OCI-LY1 (cell line): Measurements from ENCODE around the gene CPLX1.

Source experiments
- H2AFZ ChIP-seq: fragments of 200-600 bp; sonication (generic), shearing (Covaris generic); 2 replicates; pipeline ENCODE4 v1.6.0; 2014; ENCODE audit warnings: antibody characterized with exemption, mild to moderate bottlenecking, low read length
- H3F3A ChIP-seq: fragments of 200-600 bp; sonication (generic), shearing (Covaris generic); 2 replicates; pipeline ENCODE4 v1.6.0; 2014; ENCODE audit warnings: mild to moderate bottlenecking, antibody characterized with exemption, low read length, moderate library complexity; ENCODE audit not compliant: insufficient read depth
- H3K27ac ChIP-seq: fragments of 200-600 bp; sonication (generic); 2 replicates; pipeline ENCODE4 v1.5.1; 2014; ENCODE audit warnings: low read length, mixed run types, mild to moderate bottlenecking, low read depth; ENCODE audit not compliant: poor library complexity, severe bottlenecking
- H3K27me3 ChIP-seq: fragments of 200-600 bp; sonication (generic); 2 replicates; pipeline ENCODE4 v1.6.0; 2014; ENCODE audit warnings: antibody characterized with exemption, mild to moderate bottlenecking, low read length, moderate library complexity; ENCODE audit not compliant: insufficient read depth
- H3K36me3 ChIP-seq: fragments of 200-600 bp; sonication (generic); 2 replicates; pipeline ENCODE4 v1.6.1; 2014; ENCODE audit warnings: mild to moderate bottlenecking, antibody characterized with exemption, low read length, moderate library complexity, mixed read lengths; ENCODE audit not compliant: insufficient read depth
- H3K4me1 ChIP-seq: fragments of 200-600 bp; sonication (generic); 2 replicates; pipeline ENCODE4 v1.5.1; 2014; ENCODE audit warnings: mild to moderate bottlenecking, low read length, moderate library complexity; ENCODE audit not compliant: insufficient read depth, severe bottlenecking
- H3K4me2 ChIP-seq: fragments of 200-600 bp; sonication (generic), shearing (Covaris generic); 2 replicates; pipeline ENCODE4 v1.6.1; 2014; ENCODE audit warnings: low read length
- H3K4me3 ChIP-seq: fragments of 200-600 bp; sonication (generic); 2 replicates; pipeline ENCODE4 v1.5.1; 2014; ENCODE audit warnings: low read length, low read depth, mild to moderate bottlenecking, mixed read lengths; ENCODE audit not compliant: poor library complexity, severe bottlenecking
- H3K79me2 ChIP-seq: fragments of 200-600 bp; shearing (Covaris generic); 2 replicates; pipeline ENCODE4 v1.6.1; 2016; ENCODE audit warnings: mixed run types, low read length, mixed read lengths; ENCODE audit not compliant: insufficient read depth
- H3K9ac ChIP-seq: fragments of 200-600 bp; sonication (generic), shearing (Covaris generic); 2 replicates; pipeline ENCODE4 v1.6.1; 2014; ENCODE audit warnings: mild to moderate bottlenecking, low read length, mixed read lengths
- H3K9me2 ChIP-seq: fragments of 200-600 bp; sonication (generic), shearing (Covaris generic); 2 replicates; pipeline ENCODE4 v1.6.1; 2014; ENCODE audit warnings: low read depth, mild to moderate bottlenecking, low read length, mixed read lengths
- H3K9me3 ChIP-seq: fragments of 200-600 bp; shearing (Covaris generic); 2 replicates; pipeline ENCODE4 v1.6.1; 2014; ENCODE audit warnings: low read length, mixed read lengths
- H4K20me1 ChIP-seq: fragments of 200-600 bp; sonication (generic), shearing (Covaris generic); 2 replicates; pipeline ENCODE4 v1.6.0; 2016; ENCODE audit warnings: mild to moderate bottlenecking, low read length; ENCODE audit not compliant: insufficient read depth
- EZH2 ChIP-seq: fragments of 200-600 bp; sonication (generic), shearing (Covaris generic); IDR thresholded peaks from 2 replicates; pipeline ENCODE4 v1.8.0; 2017; ENCODE audit warnings: borderline replicate concordance, mixed run types, mild to moderate bottlenecking, antibody characterized with exemption, low read length, moderate library complexity, mixed read lengths
- TF ChIP-seq, protein P1 (sequence below): fragments of 200-600 bp; sonication (generic), shearing (Covaris generic); IDR thresholded peaks from 2 replicates; pipeline ENCODE4 v1.5.1; 2017; ENCODE audit warnings: mild to moderate bottlenecking, antibody characterized with exemption, low read length, moderate library complexity, mixed read lengths

The CPLX1 gene

DNA sequence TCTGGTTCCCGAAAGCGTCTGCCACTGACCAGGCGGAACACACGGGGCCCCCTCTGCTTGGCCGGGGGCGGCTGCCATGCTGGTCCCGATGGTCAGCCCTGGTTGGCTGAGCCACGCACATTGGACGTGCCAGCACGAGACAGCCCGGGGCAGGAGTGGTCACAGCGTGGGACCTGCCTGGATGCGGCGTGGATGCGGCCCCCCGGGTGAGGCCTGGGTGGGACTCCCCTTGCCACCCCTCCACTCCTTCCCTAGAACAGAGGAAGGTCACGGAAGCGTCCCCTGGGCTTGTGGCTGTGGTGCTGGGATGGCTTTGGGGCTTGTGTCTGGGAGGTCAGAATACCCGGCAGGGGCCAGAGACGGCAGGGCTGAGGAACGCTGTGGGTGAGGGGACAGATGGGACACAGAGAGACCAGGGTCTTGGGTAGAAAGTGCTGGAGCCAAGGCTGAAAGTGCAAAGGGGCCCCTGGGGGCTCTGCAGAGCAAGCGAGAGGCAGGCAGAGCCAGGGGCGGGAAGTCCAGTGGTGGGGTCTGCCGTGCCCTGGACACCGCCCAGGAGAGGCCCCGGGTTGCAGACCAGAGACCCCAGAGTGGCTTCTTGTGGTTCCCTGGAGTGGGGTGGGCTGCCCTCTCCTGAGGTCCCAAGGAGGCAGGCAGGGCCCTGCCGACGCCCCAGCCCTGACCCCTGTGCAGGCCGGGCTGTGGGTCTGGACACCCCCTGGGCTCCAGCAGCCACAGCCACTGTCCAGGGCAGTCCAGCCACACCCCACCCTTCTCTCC is 8.6 kb upstream of the CPLX1 start:
- TF ChIP-seq, protein P1, sequence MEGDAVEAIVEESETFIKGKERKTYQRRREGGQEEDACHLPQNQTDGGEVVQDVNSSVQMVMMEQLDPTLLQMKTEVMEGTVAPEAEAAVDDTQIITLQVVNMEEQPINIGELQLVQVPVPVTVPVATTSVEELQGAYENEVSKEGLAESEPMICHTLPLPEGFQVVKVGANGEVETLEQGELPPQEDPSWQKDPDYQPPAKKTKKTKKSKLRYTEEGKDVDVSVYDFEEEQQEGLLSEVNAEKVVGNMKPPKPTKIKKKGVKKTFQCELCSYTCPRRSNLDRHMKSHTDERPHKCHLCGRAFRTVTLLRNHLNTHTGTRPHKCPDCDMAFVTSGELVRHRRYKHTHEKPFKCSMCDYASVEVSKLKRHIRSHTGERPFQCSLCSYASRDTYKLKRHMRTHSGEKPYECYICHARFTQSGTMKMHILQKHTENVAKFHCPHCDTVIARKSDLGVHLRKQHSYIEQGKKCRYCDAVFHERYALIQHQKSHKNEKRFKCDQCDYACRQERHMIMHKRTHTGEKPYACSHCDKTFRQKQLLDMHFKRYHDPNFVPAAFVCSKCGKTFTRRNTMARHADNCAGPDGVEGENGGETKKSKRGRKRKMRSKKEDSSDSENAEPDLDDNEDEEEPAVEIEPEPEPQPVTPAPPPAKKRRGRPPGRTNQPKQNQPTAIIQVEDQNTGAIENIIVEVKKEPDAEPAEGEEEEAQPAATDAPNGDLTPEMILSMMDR, result no peak
- no peak for TF ChIP-seq EZH2
- Histone ChIP-seq H4K20me1 (no peaks in the 10 kb centered on the region), H3K79me2 (no peaks in the 10 kb centered on the region), H3K4me3 (no peak overlapping the region), H3K9ac (no peak overlapping the region), H3K9me2 (no peaks in the 10 kb centered on the region), H3F3A (no peaks in the 10 kb centered on the region), H3K9me3 (no peaks in the 10 kb centered on the region), H3K4me2 (no peak overlapping the region), H2AFZ (no peak overlapping the region), H3K27ac (no peak overlapping the region), H3K27me3 (no peaks in the 10 kb centered on the region; the same call in 1 of the 2 replicates), H3K36me3 (no peaks in the 10 kb centered on the region; the same call in 1 of the 2 replicates), H3K4me1 (no peaks in the 10 kb centered on the region)

GRCh38 chr4:833731-834367 is 7.9 kb upstream of the CPLX1 start:
- no peaks in the 10 kb centered on the region for H3K79me2 ChIP-seq
- H4K20me1 ChIP-seq, result no peaks in the 10 kb centered on the region
- H2AFZ ChIP-seq, result no peak overlapping the region
- TF ChIP-seq, protein P1, result no peak
- no peak for TF ChIP-seq EZH2
- H3F3A ChIP-seq, result no peaks in the 10 kb centered on the region
- H3K4me2 ChIP-seq, result no peak overlapping the region
- no peak overlapping the region for H3K4me3 ChIP-seq
- no peak overlapping the region for H3K9ac ChIP-seq
- H3K4me1 ChIP-seq, result no peaks in the 10 kb centered on the region
- no peak overlapping the region for H3K27ac ChIP-seq
- no peaks in the 10 kb centered on the region; the same call in 1 of the 2 replicates for H3K36me3 ChIP-seq
- H3K27me3 ChIP-seq, result no peaks in the 10 kb centered on the region; the same call in 1 of the 2 replicates
- no peaks in the 10 kb centered on the region for H3K9me3 ChIP-seq
- no peaks in the 10 kb centered on the region for H3K9me2 ChIP-seq

GRCh38 chr4:833156-833555 is 7.2 kb upstream of the CPLX1 start:
- no peaks in the 10 kb centered on the region; the same call in 1 of the 2 replicates for H3K27me3 ChIP-seq

More at GRCh38 chr4:833156-833555, 7.2 kb upstream of the CPLX1 start:
- TF ChIP-seq, protein P1, result no peak
- TF ChIP-seq EZH2, result no peak
- H3K4me3 ChIP-seq, result no peak overlapping the region
- H3K9me3 ChIP-seq, result no peaks in the 10 kb centered on the region
- no peaks in the 10 kb centered on the region for H3K4me1 ChIP-seq
- no peak overlapping the region for H3K27ac ChIP-seq
- no peaks in the 10 kb centered on the region for H3K9me2 ChIP-seq
- no peaks in the 10 kb centered on the region for H4K20me1 ChIP-seq
- H3K36me3 ChIP-seq, result no peaks in the 10 kb centered on the region; the same call in 1 of the 2 replicates
- H3K79me2 ChIP-seq, result no peaks in the 10 kb centered on the region
- no peak overlapping the region for H3K4me2 ChIP-seq
- no peak overlapping the region for H3K9ac ChIP-seq
- no peak overlapping the region for H2AFZ ChIP-seq
- no peaks in the 10 kb centered on the region for H3F3A ChIP-seq
